ENCODE measurements around the gene SLC1A7.

DNA sequence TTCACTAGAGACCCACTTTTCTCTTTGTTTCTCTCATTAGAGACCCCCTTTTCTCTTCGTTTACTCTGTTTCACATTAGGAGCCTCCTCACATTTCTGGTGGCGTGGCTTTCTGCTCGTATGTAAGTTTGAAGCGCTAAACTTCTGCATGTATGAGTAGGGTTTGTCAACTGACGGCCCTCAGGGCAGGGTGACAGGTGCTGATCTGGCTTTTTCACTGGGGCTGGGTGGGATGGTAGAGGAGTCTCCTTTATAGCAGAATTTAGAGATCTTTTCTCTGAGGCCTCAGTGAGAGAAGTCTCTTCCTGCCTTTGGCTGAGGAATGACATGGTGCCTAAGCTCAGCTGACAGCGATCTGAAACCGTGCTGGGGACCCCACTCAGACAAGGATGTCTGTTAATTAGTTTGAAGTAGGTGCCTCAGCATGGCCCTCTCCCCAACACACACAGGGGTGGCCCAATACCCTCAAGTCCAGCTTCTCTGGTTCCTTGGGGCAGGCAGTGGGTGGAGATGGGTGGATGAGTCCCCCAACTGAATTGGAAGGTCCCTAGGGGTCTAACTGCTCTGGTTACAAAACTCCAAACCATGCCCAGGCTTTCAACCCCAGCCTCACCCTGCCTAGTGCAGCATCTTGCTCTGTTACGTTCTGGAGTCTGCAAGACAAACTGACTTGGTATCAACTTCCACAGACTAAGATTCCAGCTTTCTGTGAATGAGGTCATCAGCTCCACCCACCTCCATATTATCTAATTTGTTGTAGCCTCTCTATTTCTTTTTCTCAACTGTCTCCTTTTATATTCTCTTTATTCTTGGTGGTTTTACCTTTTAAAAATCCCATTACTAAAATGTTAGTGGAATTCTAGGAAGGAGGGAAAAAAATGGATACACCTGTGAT is 3.2 kb downstream of the SLC1A7 start:
- TF ChIP-seq TAF1 (IDR thresholded peaks at IDR 0.05; ENCODE audit: low read depth) (no peak), EP300 (conservative IDR thresholded peaks at IDR 0.05; ENCODE audit: poor library complexity, severe bottlenecking) (no peak), POLR2AphosphoS5 (IDR thresholded peaks at IDR 0.05) (no peak), EZH2 (IDR thresholded peaks at IDR 0.05; ENCODE audit: borderline replicate concordance, insufficient read depth, low read length, poor library complexity, severe bottlenecking) (no peak)
- TF ChIP-seq, protein P1, sequence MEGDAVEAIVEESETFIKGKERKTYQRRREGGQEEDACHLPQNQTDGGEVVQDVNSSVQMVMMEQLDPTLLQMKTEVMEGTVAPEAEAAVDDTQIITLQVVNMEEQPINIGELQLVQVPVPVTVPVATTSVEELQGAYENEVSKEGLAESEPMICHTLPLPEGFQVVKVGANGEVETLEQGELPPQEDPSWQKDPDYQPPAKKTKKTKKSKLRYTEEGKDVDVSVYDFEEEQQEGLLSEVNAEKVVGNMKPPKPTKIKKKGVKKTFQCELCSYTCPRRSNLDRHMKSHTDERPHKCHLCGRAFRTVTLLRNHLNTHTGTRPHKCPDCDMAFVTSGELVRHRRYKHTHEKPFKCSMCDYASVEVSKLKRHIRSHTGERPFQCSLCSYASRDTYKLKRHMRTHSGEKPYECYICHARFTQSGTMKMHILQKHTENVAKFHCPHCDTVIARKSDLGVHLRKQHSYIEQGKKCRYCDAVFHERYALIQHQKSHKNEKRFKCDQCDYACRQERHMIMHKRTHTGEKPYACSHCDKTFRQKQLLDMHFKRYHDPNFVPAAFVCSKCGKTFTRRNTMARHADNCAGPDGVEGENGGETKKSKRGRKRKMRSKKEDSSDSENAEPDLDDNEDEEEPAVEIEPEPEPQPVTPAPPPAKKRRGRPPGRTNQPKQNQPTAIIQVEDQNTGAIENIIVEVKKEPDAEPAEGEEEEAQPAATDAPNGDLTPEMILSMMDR (IDR thresholded peaks at IDR 0.05; ENCODE audit: poor library complexity, severe bottlenecking): no peak
